Vagina (tissue), 2 donors: ENCODE measurements around the gene NPPB. TPM values are rescaled to one million over a fixed set of nuclear protein-coding genes. Genes with fewer than 3 reads are reported as not detected.

Experiments
- DNase-seq, 2 donors: peaks; one replicate each; pipeline ENCODE4 v3.0.0-alpha.2; 2017; ENCODE audit errors: extremely low spot score in 2 of 2
- H3K27ac ChIP-seq: fragments of 200-600 bp; sonication (generic); one replicate; pipeline ENCODE4 v1.5.1; 2019
- H3K27me3 ChIP-seq: fragments of 200-600 bp; sonication (generic); one replicate; pipeline ENCODE4 v1.5.1; 2019
- H3K36me3 ChIP-seq, 2 donors: fragments of 200-600 bp; sonication (generic); one replicate each; pipeline ENCODE4 v1.5.1; 2017 to 2019
- H3K4me1 ChIP-seq: fragments of 200-600 bp; sonication (generic); one replicate; pipeline ENCODE4 v1.5.1; 2019
- H3K4me3 ChIP-seq, 2 donors: fragments of 200-600 bp; sonication (generic); 1 replicate in 1 of 2; 2 replicates in 1 of 2; pipeline ENCODE4 v1.5.1; 2016 to 2019
- H3K9me3 ChIP-seq: fragments of 200-600 bp; sonication (generic); one replicate; pipeline ENCODE4 v1.5.1; 2019
- POLR2A ChIP-seq, 2 donors: fragments of 450-650 bp; IDR thresholded peaks; one replicate each; pipeline ENCODE4 v1.6.1; 2017; ENCODE audit warnings: antibody characterized with exemption in 2 of 2, mild to moderate bottlenecking in 2 of 2, moderate library complexity in 2 of 2
- POLR2AphosphoS5 ChIP-seq, 2 donors: sonication (generic); formaldehyde crosslinking; IDR thresholded peaks; one replicate each; pipeline ENCODE4 v1.9.0; 2017; ENCODE audit warnings: antibody characterized with exemption in 2 of 2, mild to moderate bottlenecking in 2 of 2, low read depth in 1 of 2; ENCODE audit not compliant: insufficient read depth in 1 of 2
- intact Hi-C: fragments of 100-400 bp; cut with DNase I; formaldehyde crosslinking; loops from one replicate; pipeline ENCODE4 v1.15.1; 2023
- total RNA-seq: library from RNA; depleted of rRNA; stranded (reverse); fragments of >200 nt; gene quantifications from one replicate; pipeline ENCODE4 v1.2.3, GENCODE V29; 2016
- TF ChIP-seq, protein P1 (sequence below), 3 experiments: fragments of 450-650 bp in 2 of 3; fragments of 200-600 bp in 1 of 3; sonication (generic) in 1 of 3; IDR thresholded peaks; one replicate each; pipeline ENCODE4 v1.5.1; 2017 to 2019; ENCODE audit warnings: antibody characterized with exemption in 3 of 3, mild to moderate bottlenecking in 2 of 3, moderate library complexity in 2 of 3

The NPPB gene
- total RNA-seq, 1 donor from 2014 or later = not detected

DNA sequence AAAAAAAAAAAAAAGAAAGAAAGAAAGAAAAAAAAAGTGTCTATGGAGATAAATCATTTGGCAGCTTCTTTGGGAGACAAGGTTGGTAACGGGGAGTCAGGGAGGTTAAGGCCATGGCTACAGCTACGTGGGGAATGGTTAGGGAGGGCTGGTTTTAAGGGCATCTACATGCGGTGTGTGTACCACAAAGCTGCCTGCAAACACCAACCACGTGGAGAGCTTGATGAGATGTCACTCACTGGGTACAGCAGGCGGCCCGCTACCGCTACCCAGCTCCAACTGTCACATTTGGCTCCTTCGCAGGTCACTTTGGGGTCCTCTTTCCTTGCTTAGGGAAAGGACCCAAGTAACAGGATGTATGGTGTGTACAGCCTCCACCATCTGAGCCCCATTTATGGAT is 4.2 kb downstream of the NPPB start:
- Histone ChIP-seq H3K4me3 (no peak overlapping the region), H3K4me1 (no peaks in the 10 kb centered on the region), H3K36me3 (no peaks in the 10 kb centered on the region), H3K27ac (no peak overlapping the region), H3K27me3 (no peaks in the 10 kb centered on the region), H3K9me3 (no peaks in the 10 kb centered on the region)
- DNase-seq = no peak
- TF ChIP-seq, protein P1, sequence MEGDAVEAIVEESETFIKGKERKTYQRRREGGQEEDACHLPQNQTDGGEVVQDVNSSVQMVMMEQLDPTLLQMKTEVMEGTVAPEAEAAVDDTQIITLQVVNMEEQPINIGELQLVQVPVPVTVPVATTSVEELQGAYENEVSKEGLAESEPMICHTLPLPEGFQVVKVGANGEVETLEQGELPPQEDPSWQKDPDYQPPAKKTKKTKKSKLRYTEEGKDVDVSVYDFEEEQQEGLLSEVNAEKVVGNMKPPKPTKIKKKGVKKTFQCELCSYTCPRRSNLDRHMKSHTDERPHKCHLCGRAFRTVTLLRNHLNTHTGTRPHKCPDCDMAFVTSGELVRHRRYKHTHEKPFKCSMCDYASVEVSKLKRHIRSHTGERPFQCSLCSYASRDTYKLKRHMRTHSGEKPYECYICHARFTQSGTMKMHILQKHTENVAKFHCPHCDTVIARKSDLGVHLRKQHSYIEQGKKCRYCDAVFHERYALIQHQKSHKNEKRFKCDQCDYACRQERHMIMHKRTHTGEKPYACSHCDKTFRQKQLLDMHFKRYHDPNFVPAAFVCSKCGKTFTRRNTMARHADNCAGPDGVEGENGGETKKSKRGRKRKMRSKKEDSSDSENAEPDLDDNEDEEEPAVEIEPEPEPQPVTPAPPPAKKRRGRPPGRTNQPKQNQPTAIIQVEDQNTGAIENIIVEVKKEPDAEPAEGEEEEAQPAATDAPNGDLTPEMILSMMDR (IDR thresholded peaks at IDR 0.05) = no peak
- TF ChIP-seq POLR2AphosphoS5 (IDR thresholded peaks at IDR 0.05; ENCODE audit: insufficient read depth in 1 of 2, low read depth in 1 of 2) (no peak), POLR2A (IDR thresholded peaks at IDR 0.05) (no peak)
- intact Hi-C loops = no loop called here

DNA sequence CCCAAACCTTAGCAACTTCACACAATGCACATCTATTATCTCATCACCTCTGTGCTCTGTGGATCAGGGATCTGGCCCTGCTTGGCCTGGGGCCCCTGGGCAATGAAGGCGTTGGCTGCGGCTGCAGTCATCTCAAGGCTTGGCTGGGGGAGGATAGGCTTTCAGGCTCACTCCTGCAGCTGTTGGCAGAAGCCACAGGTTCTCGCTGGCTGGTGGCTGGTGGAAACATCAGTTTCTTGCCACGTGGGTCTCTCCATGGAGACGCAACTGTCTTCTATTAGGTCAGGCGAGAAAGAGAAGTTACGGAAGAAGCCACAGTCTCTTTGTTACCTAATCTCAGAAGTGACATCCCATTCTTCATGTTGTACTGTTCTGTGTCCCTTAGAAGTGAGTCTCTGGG is 7.6 kb downstream of the NPPB start:
- H3K36me3 ChIP-seq = no peaks in the 10 kb centered on the region
- intact Hi-C loops = no loop called here

DNA sequence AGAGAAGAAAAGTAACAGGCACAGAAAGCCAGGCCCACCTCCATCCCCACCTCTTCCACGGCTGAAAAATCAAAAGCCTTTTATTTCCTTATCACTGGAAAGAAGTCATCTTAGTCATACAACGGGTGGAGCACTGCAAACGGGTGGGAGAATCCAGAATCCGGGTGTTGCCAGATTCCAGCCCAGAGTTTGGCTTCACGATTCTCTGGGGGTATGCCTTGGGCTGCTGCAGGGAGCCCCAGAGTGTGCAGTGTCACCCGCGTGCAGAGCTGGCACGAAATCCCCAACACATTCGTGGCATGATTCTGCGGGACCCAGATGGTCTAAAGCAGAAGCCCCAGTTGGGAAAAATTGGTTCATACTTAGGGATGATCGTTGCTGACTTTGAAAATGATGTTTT is 8.6 kb downstream of the NPPB start:
- DNase-seq = no peak
- Histone ChIP-seq H3K4me3 (no peak overlapping the region), H3K9me3 (no peaks in the 10 kb centered on the region), H3K27me3 (no peaks in the 10 kb centered on the region), H3K4me1 (no peaks in the 10 kb centered on the region), H3K27ac (no peak overlapping the region), H3K36me3 (no peaks in the 10 kb centered on the region)
- intact Hi-C loops = no loop called here
- TF ChIP-seq, protein P1 (IDR thresholded peaks at IDR 0.05) = no peak
- TF ChIP-seq POLR2A (IDR thresholded peaks at IDR 0.05) (no peak), POLR2AphosphoS5 (IDR thresholded peaks at IDR 0.05; ENCODE audit: insufficient read depth in 1 of 2, low read depth in 1 of 2) (no peak)

More for the DNA sequence above, 7.6 kb downstream of the NPPB start:
- H3K9me3 ChIP-seq = no peaks in the 10 kb centered on the region
- no peak overlapping the region for H3K27ac ChIP-seq
- H3K4me3 ChIP-seq = no peak overlapping the region
- DNase-seq = no peak
- TF ChIP-seq POLR2A (IDR thresholded peaks at IDR 0.05) (no peak), POLR2AphosphoS5 (IDR thresholded peaks at IDR 0.05; ENCODE audit: insufficient read depth in 1 of 2, low read depth in 1 of 2) (no peak)
- TF ChIP-seq, protein P1 (IDR thresholded peaks at IDR 0.05) = no peak
- no peaks in the 10 kb centered on the region for H3K4me1 ChIP-seq
- no peaks in the 10 kb centered on the region for H3K27me3 ChIP-seq

DNA sequence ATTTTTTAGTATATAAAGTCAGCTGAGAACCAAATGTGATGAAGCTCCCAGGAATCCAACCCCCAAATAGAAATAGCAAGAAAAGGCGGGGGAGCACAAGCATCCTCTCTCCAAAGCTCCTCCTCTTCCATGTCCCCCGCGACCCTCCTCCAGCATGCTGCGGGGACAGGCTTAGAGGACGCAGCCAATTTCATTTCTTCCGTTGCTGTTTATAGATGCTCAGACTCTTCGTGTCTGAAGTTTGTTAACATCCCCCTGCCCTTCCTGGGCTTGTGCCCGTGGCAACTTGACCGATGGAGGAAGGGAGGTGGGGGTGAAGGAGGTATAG is 10.4 kb downstream of the NPPB start:
- no peak for DNase-seq
- Histone ChIP-seq H3K9me3 (no peaks in the 10 kb centered on the region), H3K27me3 (no peaks in the 10 kb centered on the region), H3K27ac (no peak overlapping the region), H3K4me1 (no peaks in the 10 kb centered on the region), H3K36me3 (peaks cover 0 to 16% of the 10 kb centered on the region in 2 donors), H3K4me3 (no peak overlapping the region)
- intact Hi-C loops = no loop called here
- TF ChIP-seq, protein P1 (IDR thresholded peaks at IDR 0.05) = no peak
- TF ChIP-seq POLR2A (IDR thresholded peaks at IDR 0.05) (no peak), POLR2AphosphoS5 (IDR thresholded peaks at IDR 0.05; ENCODE audit: insufficient read depth in 1 of 2, low read depth in 1 of 2) (no peak)

DNA sequence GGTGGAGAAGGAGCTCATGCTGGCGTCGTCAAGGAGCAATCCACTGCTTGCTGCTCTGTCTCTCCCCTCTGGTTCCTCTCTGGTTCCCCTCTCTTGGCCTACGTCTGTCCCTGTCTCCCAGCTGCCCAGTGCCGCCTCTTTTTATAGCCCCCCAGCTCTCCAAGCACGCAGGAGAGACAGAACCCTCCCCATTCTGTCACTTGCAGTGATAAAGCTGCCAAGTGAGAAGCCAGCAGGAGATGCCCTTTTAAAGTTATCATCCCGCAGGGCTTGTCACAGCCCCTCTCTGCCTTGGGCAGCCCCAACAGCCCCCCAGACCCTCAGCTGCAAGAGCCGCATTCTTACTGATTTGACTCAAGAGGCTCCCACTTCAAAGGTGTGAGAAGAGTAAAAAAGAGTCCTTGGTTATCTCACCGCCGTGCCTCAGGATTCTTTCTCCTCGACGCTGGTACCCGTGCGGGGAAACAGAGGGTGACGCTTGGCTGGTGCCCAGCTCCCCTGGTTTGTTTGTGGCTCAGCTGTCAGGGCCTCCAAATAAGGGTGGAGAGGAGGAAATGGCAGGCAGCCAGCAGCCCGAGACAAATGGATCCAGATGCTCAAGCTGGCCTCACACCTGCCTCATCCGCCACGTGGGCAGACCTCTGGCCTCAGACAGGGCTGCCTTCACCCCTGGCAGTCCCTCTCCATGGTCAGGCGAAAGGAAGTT is 10.9 kb downstream of the NPPB start, which contains the start of gene NPPA:
TSS of gene NPPA (minus strand) at position 117 of the 706 bp plus-strand sequence. CDS start at position 18, 99 bp downstream.
- intact Hi-C loops = no loop called here
- no peak for TF ChIP-seq POLR2A (IDR thresholded peaks at IDR 0.05)
- TF ChIP-seq POLR2AphosphoS5 (IDR thresholded peaks at IDR 0.05; ENCODE audit: insufficient read depth in 1 of 2, low read depth in 1 of 2) = no peak
- TF ChIP-seq, protein P1 (IDR thresholded peaks at IDR 0.05) = no peak
- no peaks in the 10 kb centered on the region for H3K9me3 ChIP-seq
- H3K36me3 ChIP-seq = peaks cover 0 to 16% of the 10 kb centered on the region in 2 donors
- no peak within 1 kb of the TSS for H3K4me3 ChIP-seq
- no peak within 1 kb of the TSS for H3K27ac ChIP-seq
- DNase-seq = no peak
- no peaks in the 10 kb centered on the region for H3K4me1 ChIP-seq
- H3K27me3 ChIP-seq = no peaks in the 10 kb centered on the region
